ENCODE data around the gene HEPACAM2. TPM values are rescaled to one million over a fixed set of nuclear protein-coding genes. Genes with fewer than 3 reads are reported as not detected.

HEPACAM2 gene
- total and polyA plus RNA-seq, 5 experiments from 2014 or later = 0.33 TPM; not detected in 4

GRCh38 chr7:93231799-93232672, 5.8 kb upstream of the HEPACAM2 start, which contains the start of gene VPS50:
Gene VPS50 (plus strand): TSS chr7:93232366. CDS start chr7:93232468, 102 bp downstream.
- Mint-ChIP-seq H3K36me3 (no peaks in the 10 kb centered on the region), H3K4me1 (peaks cover 7 to 26% (median 22%) of the 10 kb centered on the region in 4 donors)
- ATAC-seq = peak; percentile 93 to 94

GRCh38 chr7:93231259-93231658, 5.0 kb upstream of the HEPACAM2 start:
- peak overlapping the region; percentile 94 to 99 (median 98) for H3K4me3 Mint-ChIP-seq
- H3K27me3 Mint-ChIP-seq = no peaks in the 10 kb centered on the region
- POLR2A ChIA-PET = interaction anchor here (1.1 to 1.4 kb wide), 3 partner anchors 80 to 783 kb away, joined by 3 to 5 read pairs (median 3); partner anchors contain the start of gene SAMD9
- peak overlapping the region; percentile 96 to 100 (median 98) for H3K27ac Mint-ChIP-seq
- H3K9me3 Mint-ChIP-seq = no peaks in the 10 kb centered on the region
- ATAC-seq = no peak
- DNase-seq = no peak
- H3K36me3 Mint-ChIP-seq = no peaks in the 10 kb centered on the region
- H3K4me1 Mint-ChIP-seq = peaks cover 7 to 26% (median 22%) of the 10 kb centered on the region in 4 donors

More at GRCh38 chr7:93231799-93232672, 5.8 kb upstream of the HEPACAM2 start, which contains the start of gene VPS50:
- peak; percentile 80 to 97 (median 96) for DNase-seq
- peak within 1 kb of the TSS; percentile 96 to 100 (median 98) for H3K27ac Mint-ChIP-seq
- POLR2A ChIA-PET = interaction anchor here (0.8 to 1.4 kb wide), 7 partner anchors 9 to 1278 kb away, joined by 3 to 5 read pairs (median 3); partner anchors contain the start of genes CASD1, RBM48 and SAMD9
- no peaks in the 10 kb centered on the region for H3K27me3 Mint-ChIP-seq
- peak within 1 kb of the TSS; percentile 94 to 99 (median 98) for H3K4me3 Mint-ChIP-seq
- no peaks in the 10 kb centered on the region for H3K9me3 Mint-ChIP-seq

- H3K4me1 Mint-ChIP-seq = peaks cover 7 to 26% (median 19%) of the 10 kb centered on the region in 4 donors
- ATAC-seq (no peak), DNase-seq (peak in 5 of 10 donors; percentile 27 to 78 (median 68))
- H3K36me3 Mint-ChIP-seq = no peaks in the 10 kb centered on the region
- H3K9me3 Mint-ChIP-seq = no peaks in the 10 kb centered on the region
- POLR2A ChIA-PET = interaction anchor here (1.5 kb wide), 1 partner anchor 110 kb away, joined by 7 read pairs; the partner anchor contains the start of gene SAMD9
- peaks cover 0 to 3% (median 0%) of the 10 kb centered on the region in 5 donors for H3K27me3 Mint-ChIP-seq
- peak overlapping the region in 8 of 10 donors; percentile 17 to 84 (median 70) for H3K27ac Mint-ChIP-seq
- H3K4me3 Mint-ChIP-seq = peak overlapping the region in 1 of 10 donors; percentile 44
These were observed 2.0 kb upstream of the HEPACAM2 start for GRCh38 chr7:93228302-93228701.

- H3K27ac Mint-ChIP-seq = no peak overlapping the region
- H3K36me3 Mint-ChIP-seq = no peaks in the 10 kb centered on the region
- ATAC-seq (no peak), DNase-seq (no peak)
- peaks cover 8 to 19% (median 15%) of the 10 kb centered on the region in 5 donors for H3K27me3 Mint-ChIP-seq
- H3K9me3 Mint-ChIP-seq = no peaks in the 10 kb centered on the region
- H3K4me1 Mint-ChIP-seq = no peaks in the 10 kb centered on the region
- H3K4me3 Mint-ChIP-seq = no peak overlapping the region
- POLR2A ChIA-PET = no interaction called here
These were observed 6.4 kb downstream of the HEPACAM2 start for GRCh38 chr7:93219868-93220267.

GRCh38 chr7:93218997-93219827, 7.1 kb downstream of the HEPACAM2 start:
- POLR2A ChIA-PET = no interaction called here
- DNase-seq (no peak), ATAC-seq (no peak)
- Mint-ChIP-seq H3K27me3 (peaks cover 14 to 24% (median 21%) of the 10 kb centered on the region in 5 donors), H3K9me3 (no peaks in the 10 kb centered on the region), H3K4me3 (no peak overlapping the region), H3K4me1 (no peaks in the 10 kb centered on the region), H3K27ac (no peak overlapping the region), H3K36me3 (no peaks in the 10 kb centered on the region)

- Mint-ChIP-seq H3K36me3 (no peaks in the 10 kb centered on the region), H3K27ac (no peak overlapping the region), H3K4me1 (no peaks in the 10 kb centered on the region), H3K9me3 (no peaks in the 10 kb centered on the region), H3K27me3 (peaks cover 19 to 47% (median 36%) of the 10 kb centered on the region in 5 donors), H3K4me3 (no peak overlapping the region)
- POLR2A ChIA-PET = no interaction called here
- no peak for DNase-seq
- ATAC-seq = no peak
These were observed 13.4 kb downstream of the HEPACAM2 start for GRCh38 chr7:93212881-93213280.

GRCh38 chr7:93211228-93211818, 14.9 kb downstream of the HEPACAM2 start:
- Mint-ChIP-seq H3K27me3 (peaks cover 19 to 47% (median 32%) of the 10 kb centered on the region in 5 donors), H3K36me3 (no peaks in the 10 kb centered on the region), H3K4me1 (no peaks in the 10 kb centered on the region), H3K27ac (no peak overlapping the region), H3K9me3 (no peaks in the 10 kb centered on the region), H3K4me3 (no peak overlapping the region)
- DNase-seq = no peak
- POLR2A ChIA-PET = no interaction called here
- ATAC-seq = no peak

- peaks cover 8 to 19% (median 11%) of the 10 kb centered on the region in 5 donors for H3K27me3 Mint-ChIP-seq
- POLR2A ChIA-PET = no interaction called here
- H3K4me3 Mint-ChIP-seq = no peak overlapping the region
- no peaks in the 10 kb centered on the region for H3K36me3 Mint-ChIP-seq
- H3K9me3 Mint-ChIP-seq = no peaks in the 10 kb centered on the region
- no peak for ATAC-seq
- no peaks in the 10 kb centered on the region for H3K4me1 Mint-ChIP-seq
- no peak for DNase-seq
- H3K27ac Mint-ChIP-seq = no peak overlapping the region
These were observed 21.2 kb downstream of the HEPACAM2 start for GRCh38 chr7:93205046-93205445.

- no peak overlapping the region for H3K27ac Mint-ChIP-seq
- ATAC-seq = no peak
- H3K4me1 Mint-ChIP-seq = no peaks in the 10 kb centered on the region
- POLR2A ChIA-PET = no interaction called here
- no peak overlapping the region for H3K4me3 Mint-ChIP-seq
- DNase-seq = no peak
- H3K9me3 Mint-ChIP-seq = no peaks in the 10 kb centered on the region
- H3K27me3 Mint-ChIP-seq = peaks cover 10 to 19% (median 15%) of the 10 kb centered on the region in 5 donors
- no peaks in the 10 kb centered on the region for H3K36me3 Mint-ChIP-seq
These were observed 22.8 kb downstream of the HEPACAM2 start for GRCh38 chr7:93203496-93203895.

- Mint-ChIP-seq H3K27ac (no peak overlapping the region), H3K27me3 (peaks cover 12 to 20% (median 16%) of the 10 kb centered on the region in 5 donors), H3K4me1 (no peaks in the 10 kb centered on the region), H3K4me3 (no peak overlapping the region), H3K9me3 (no peaks in the 10 kb centered on the region), H3K36me3 (no peaks in the 10 kb centered on the region)
- DNase-seq (no peak), ATAC-seq (no peak)
- POLR2A ChIA-PET = no interaction called here
These were observed 23.5 kb downstream of the HEPACAM2 start for GRCh38 chr7:93202594-93203250.

- DNase-seq (no peak), ATAC-seq (no peak)
- POLR2A ChIA-PET = no interaction called here
- Mint-ChIP-seq H3K4me1 (peaks cover 0 to 4% (median 0%) of the 10 kb centered on the region in 4 donors), H3K4me3 (no peak overlapping the region), H3K36me3 (no peaks in the 10 kb centered on the region), H3K27ac (no peak overlapping the region), H3K27me3 (peaks cover 12 to 33% (median 21%) of the 10 kb centered on the region in 5 donors), H3K9me3 (no peaks in the 10 kb centered on the region)
These were observed 27.8 kb downstream of the HEPACAM2 start for GRCh38 chr7:93198472-93198871.

- no peak overlapping the region for H3K4me3 Mint-ChIP-seq
- no peak for DNase-seq
- POLR2A ChIA-PET = no interaction called here
- no peaks in the 10 kb centered on the region for H3K9me3 Mint-ChIP-seq
- peaks cover 14 to 37% (median 19%) of the 10 kb centered on the region in 5 donors for H3K27me3 Mint-ChIP-seq
- no peak for ATAC-seq
- H3K4me1 Mint-ChIP-seq = peaks cover 0 to 4% (median 0%) of the 10 kb centered on the region in 4 donors
- no peak overlapping the region for H3K27ac Mint-ChIP-seq
- no peaks in the 10 kb centered on the region for H3K36me3 Mint-ChIP-seq
These were observed 29.9 kb downstream of the HEPACAM2 start for GRCh38 chr7:93196336-93196735.

All from naive thymus-derived CD8-positive, alpha-beta T cell (primary cell).